HG03571 (cell line): ENCODE measurements around the gene MAP6.

ENCODE experiments used
- ATAC-seq: cut with Tn5 transposase; IDR thresholded peaks from one replicate; pipeline ENCODE4 v1.9.1; 2021; ENCODE audit not compliant: unreplicated experiment

Gene MAP6

DNA sequence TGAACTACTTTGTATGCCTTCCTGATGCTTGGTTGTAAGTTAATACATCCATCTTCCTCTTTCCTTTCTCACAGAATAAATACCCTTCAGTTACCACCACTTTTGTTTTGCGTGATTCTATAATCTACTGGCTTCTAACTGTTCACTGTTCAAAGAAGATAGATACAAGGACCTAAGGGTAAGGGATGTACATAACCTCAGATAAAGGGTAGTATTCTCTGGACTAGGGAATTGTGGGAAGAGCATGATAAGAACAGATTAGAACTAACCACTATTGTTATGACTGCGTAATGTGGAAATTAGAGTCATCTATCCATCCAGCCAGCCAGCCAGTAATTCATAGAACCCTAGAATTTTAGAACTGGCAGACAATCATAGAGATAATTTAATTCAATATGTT, 36.4 kb downstream of the MAP6 start:
- ATAC-seq, result no peak

GRCh38 chr11:75631086-75631730, 37.6 kb downstream of the MAP6 start:
- no peak for ATAC-seq

DNA sequence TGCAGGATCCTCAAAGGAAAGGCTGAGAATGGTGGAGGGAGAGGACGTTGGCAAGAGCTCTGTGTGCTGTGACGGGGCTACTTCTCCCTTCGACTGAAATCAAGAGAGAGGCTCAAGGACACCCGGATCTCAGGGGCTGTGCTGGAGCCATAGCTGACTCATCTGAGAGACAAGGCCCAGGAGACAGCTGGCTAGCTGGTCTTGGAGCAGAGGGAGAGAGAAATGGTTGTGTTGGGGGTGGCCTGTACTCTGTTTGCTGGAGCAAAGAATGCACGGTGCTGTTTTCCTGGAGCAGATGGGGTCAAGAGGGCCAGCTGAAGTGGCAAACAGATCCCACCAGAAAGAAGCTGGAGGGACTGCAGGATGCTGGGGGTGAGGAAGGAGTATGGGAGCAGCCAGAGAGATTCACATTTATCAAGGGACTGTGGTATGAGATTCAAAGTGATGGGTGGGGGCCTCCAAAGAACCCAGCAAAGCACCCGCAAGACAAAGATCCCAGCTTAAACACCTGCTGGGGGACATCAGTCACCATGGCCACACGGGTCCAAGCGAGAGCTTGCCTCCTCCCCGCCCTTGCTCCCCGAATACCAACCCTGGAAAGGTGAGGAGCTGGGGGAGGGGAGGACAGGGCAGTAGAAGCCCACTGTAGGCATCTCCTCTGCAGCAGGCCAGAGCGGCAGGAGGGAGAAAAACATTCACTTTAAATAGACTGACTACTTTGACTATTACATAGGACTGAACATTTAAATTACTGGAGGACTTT, 40.8 kb downstream of the MAP6 start:
- ATAC-seq, result no peak

- no peak for ATAC-seq
Observed at GRCh38 chr11:75626889-75627529, 41.8 kb downstream of the MAP6 start.

GRCh38 chr11:75625991-75626888, 42.6 kb downstream of the MAP6 start:
- ATAC-seq, result no peak

DNA sequence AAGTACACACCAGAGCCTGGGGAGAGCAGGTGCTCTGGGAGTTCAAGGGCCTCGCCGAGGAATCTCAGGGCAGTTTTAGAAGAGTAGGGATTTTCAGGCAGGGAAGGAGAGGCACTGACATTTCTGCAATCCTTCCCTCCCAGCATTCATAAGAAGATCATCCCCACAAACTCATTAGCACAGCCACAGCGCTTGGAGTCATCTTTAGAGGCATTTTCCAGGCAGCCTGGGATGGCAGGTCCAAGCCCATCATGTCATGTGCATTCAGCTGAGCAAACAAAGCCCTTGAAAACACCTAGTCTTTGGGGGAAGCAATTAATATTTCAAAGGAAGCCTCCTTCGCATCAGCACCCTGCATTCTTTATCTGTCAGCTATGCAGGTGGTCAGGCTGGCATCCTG, 43.8 kb downstream of the MAP6 start:
- no peak for ATAC-seq

DNA sequence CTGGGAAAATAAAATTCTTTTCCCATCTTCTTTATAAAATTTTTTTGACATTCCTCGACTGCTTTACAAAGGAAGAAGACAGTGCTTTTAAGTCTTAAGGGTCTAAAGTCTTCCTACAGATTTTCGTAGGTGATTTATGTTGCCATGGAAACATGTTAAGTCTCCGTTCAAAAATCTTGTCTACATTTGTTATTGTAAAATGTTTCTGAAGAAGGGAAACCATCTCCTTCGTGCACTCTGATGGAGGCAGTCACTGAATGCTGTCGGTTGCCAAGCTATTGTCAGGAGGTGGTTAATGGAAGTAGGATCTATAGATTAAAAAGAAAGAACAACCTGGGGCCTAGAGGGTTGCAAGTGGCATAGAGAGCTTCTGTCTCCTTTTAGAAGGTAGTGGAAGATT, 52.6 kb downstream of the MAP6 start:
- no peak for ATAC-seq

GRCh38 chr11:75615751-75616150, 53.1 kb downstream of the MAP6 start:
- no peak for ATAC-seq

DNA sequence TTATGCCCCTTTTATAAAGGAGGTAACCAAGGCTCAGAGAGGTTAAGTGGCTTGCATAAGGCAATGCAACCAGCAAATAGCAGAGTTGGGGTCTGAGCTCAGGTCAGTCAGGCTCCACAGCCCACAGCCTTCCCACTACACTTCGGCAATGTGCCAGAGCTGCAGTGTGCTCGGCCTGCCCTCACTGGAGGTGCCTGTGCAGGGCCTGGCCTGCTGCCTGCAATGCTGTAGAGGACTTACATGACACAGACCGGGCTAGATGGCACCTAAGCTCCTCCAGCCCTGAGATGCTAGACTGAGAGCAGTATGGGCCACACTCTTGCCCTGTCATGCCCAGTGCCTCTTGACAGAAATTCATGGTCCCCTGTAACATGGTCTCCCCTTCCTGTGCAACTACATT, 57.0 kb downstream of the MAP6 start:
- ATAC-seq, result no peak

DNA sequence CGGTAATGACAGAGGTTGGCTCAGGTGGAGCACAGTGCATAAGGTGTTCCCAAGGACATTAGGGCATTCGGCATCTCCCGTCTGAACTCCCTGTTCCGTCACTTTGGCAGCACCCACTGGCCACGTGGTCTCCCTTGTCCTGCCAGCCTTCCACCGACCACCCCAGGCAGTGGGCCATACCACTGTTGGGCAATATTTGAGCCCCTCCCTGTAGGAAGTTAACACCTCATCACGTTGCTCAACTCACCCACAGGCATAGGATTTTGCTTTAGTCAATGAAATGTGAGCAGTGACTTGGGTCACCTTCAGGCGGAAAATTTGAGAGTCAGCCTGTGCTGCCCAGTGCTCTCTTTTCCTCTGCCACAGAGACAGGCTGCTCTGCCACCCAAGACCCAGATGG, 62.7 kb downstream of the MAP6 start:
- ATAC-seq, result no peak

GRCh38 chr11:75603791-75604736, 64.8 kb downstream of the MAP6 start:
- ATAC-seq, result no peak

DNA sequence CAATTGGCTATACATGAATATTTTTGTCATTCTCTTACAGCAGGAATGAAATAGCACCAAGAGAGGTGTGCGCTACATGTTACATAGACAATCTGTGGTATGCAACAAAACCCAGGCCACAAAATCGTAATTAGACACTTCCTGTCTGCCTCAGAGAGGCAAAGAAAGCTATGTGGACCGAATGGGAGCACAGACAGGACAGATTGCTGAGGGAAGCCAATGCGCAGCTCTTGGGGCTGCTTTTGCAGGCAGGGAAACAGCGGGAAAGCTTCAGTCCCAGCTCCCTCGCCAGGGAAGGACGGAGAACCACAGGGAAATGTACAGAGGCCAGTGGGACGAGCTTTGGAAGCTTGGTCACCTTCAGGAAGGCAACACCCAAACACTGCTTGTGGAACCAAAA, 65.9 kb downstream of the MAP6 start:
- no peak for ATAC-seq

DNA sequence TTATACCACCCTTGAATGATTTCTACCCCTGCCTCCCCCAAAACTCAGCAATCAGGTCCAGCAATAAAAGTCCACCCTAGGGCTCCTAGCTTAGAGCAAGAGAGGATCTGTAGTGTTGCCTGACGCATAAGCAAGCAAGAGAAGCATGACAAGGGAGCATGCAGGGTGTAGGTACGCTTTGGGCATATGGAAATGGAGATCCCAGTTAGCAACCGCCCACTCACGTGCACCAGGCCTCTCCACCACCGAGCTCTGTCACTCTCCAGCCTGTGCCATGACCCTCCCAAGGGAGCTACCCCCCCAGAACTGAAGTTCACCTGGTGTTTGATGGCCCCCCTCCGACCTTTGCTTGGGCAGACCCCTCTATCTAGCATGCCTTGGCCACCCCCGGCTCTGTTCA, 67.3 kb downstream of the MAP6 start:
- no peak for ATAC-seq

- no peak for ATAC-seq
Observed at GRCh38 chr11:75600356-75600755, 68.5 kb downstream of the MAP6 start.

DNA sequence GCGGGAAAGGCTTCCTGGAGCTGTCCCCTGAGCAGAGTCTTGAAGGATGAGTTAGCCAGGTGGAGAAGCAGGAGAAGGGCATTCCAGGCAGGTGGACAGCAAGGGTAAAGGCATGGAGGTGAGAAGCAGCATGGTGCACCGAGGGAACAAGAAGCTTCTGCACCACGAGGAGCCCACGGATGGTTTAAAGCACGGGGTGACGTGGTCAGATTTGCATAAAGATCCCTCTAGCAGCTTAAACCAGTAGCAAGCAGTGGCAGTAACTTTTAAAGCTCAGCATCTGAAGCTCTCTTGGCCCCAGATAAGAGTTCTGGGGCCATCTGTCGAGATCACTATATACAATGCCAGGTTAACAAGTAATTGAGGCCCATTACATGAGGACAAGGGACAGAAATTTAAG, 69.9 kb downstream of the MAP6 start:
- ATAC-seq, result no peak

- no peak for ATAC-seq
Observed at GRCh38 chr11:75598264-75598663, 70.6 kb downstream of the MAP6 start.

- no peak for ATAC-seq
Observed at GRCh38 chr11:75597636-75598035, 71.2 kb downstream of the MAP6 start.

GRCh38 chr11:75596914-75597313, 71.9 kb downstream of the MAP6 start:
- ATAC-seq, result no peak

DNA sequence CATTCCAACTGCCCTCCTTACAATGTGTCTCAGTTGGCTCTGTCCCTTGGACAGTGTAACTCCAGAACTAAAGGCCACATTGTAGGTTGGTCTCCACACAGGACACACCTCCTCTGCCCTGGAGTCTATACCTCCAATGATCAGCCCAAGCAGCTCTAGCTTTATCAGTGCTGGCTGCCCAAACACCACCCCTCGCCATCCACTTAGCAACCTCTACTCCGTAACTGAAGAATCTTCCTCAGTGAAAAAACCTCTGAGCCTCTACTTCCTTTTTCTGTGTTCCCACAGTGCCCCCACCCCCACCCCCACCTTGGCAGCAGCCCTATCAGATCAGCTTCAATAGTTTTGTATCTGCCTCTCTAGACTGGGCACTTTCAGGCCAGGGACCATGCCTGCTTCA, 73.4 kb downstream of the MAP6 start:
- no peak for ATAC-seq

DNA sequence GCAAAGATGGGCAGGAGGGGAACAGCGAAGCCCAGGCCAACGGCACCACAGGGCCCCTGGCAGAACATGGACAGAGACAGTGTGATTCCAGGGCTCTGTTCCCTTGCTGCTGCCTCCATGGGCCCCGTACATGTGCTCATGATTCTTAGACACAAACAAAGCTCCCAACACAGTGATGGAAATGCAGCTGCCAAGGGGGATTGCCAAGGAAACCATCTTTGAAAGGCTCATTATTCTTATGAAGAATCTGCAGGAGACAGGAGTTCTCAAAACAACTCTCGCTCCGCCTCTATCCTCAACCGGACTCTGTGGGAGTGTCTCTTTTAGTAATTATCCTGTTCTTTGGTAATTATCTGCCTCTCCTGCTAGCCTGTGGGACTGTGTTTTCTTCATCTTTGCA, 74.6 kb downstream of the MAP6 start:
- no peak for ATAC-seq
